Suprapubic skin (tissue), 4 donors: ENCODE measurements around the gene MLLT6.

Source experiments
- POLR2A ChIP-seq, 2 donors: fragments of 450-650 bp; IDR thresholded peaks; one replicate each; pipeline ENCODE4 v1.6.1; 2017; ENCODE audit warnings: antibody characterized with exemption in 2 of 2, mild to moderate bottlenecking in 2 of 2, moderate library complexity in 2 of 2
- POLR2AphosphoS5 ChIP-seq, 3 donors: sonication (generic); formaldehyde crosslinking; IDR thresholded peaks; one replicate each; pipeline ENCODE4 v1.6.1; 2017; ENCODE audit warnings: antibody characterized with exemption in 3 of 3
- TF ChIP-seq, protein P1 (sequence below), 2 donors: fragments of 200-600 bp in 1 of 2; fragments of 450-650 bp in 1 of 2; sonication (generic) in 1 of 2; IDR thresholded peaks; one replicate each; pipeline ENCODE4 v1.5.1; 2016 to 2019; ENCODE audit warnings: antibody characterized with exemption in 2 of 2, mild to moderate bottlenecking in 1 of 2, moderate library complexity in 1 of 2

DNA sequence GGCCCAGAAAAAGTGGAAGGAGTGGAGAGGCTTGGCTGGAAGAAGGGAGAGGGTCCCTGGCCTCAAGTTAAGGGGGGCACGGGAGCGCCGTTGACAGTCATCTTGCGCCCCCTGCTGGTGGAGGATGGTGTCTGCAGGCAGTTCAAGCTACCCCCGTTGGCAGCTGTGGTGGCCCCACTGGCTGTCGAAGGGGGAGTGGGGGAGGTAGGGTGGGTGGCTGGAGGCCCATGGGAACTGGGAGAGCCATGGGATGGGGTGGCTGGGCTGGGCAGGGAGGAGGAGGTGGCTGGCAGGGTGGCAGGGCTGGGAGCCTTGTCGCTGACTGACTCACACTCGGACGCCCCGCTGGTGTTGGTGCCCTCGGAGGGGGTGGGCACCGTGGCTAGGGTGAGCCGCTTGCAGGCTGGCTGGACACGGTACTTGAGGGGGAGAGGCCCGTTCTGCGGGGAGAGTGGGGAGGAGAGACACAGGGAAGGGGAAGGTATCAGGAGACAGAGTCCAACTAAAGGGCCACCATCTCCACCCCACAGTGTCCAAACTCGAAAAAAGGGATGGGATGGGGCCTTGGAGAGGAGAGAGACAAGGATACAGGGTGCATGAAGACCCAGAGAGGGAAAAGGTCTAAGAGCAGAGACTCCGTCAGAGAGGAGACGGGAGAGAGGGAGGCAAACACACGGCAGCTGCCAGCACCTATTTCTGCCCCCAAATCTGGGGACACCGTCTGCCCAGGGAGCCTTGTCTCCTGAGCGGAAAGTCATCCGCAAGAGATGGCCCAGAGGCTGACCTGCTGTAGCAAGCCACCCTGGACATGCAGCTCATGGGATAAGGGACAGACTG, 30.3 kb downstream of the MLLT6 start:
- TF ChIP-seq, protein P1, sequence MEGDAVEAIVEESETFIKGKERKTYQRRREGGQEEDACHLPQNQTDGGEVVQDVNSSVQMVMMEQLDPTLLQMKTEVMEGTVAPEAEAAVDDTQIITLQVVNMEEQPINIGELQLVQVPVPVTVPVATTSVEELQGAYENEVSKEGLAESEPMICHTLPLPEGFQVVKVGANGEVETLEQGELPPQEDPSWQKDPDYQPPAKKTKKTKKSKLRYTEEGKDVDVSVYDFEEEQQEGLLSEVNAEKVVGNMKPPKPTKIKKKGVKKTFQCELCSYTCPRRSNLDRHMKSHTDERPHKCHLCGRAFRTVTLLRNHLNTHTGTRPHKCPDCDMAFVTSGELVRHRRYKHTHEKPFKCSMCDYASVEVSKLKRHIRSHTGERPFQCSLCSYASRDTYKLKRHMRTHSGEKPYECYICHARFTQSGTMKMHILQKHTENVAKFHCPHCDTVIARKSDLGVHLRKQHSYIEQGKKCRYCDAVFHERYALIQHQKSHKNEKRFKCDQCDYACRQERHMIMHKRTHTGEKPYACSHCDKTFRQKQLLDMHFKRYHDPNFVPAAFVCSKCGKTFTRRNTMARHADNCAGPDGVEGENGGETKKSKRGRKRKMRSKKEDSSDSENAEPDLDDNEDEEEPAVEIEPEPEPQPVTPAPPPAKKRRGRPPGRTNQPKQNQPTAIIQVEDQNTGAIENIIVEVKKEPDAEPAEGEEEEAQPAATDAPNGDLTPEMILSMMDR (IDR thresholded peaks at IDR 0.05): peak; percentile 72 to 93
- no peak for TF ChIP-seq POLR2AphosphoS5 (IDR thresholded peaks at IDR 0.05)
- TF ChIP-seq POLR2A (IDR thresholded peaks at IDR 0.05): no peak
